NCI-H2029 treated with DMSO at 0.1 percent for 48 hours (cell line): Measurements from ENCODE around the gene KIF7.
"Not testable (repeated sequence)": the region's sequence is repeated elsewhere in the genome, so short reads cannot be mapped to it uniquely, and the experiment has no call there.

ENCODE experiments used
- DNase-seq: peaks from one replicate; lab custom pipeline; 2025; lab: John Stamatoyannopoulos, UW

The KIF7 gene

DNA sequence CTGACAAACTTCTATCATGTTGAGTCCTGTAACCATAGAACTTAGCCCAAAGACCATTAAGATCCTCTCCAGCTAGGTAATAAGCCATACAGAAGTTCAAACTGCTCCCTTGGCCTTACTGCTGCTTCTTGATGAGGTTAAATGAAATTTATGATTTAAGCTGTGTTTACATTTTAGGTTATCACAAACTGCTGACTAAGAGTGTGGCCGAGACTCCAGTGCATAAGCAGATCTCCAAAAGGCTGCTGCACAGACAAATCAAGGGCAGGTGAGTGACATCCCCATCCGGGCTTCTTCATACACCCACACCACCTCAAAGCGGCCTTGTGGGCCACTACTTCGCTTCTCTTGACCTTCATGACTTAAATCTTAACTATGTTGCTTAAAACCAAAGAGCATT, 39.0 kb downstream of the KIF7 start:
- DNase-seq, result no peak

DNA sequence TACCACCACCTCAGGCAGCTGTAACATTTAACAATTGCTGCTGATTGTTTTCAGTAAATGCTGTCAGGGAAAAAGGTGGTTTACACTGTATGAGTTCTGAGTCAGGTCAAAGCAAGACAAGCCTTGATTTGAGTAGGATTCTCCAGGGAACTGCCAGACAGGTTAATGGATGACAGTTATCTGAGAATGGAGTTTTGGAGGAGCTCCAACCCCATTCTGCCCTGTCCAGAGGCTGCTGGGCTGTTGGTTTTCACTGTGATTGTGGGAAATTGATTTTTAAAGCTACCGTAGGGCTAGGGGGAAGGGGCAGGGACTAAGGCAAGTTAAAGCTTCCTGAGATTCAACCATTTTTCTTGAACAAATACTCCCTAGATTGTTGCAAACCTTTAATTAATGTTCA, 40.1 kb downstream of the KIF7 start:
- no peak for DNase-seq

DNA sequence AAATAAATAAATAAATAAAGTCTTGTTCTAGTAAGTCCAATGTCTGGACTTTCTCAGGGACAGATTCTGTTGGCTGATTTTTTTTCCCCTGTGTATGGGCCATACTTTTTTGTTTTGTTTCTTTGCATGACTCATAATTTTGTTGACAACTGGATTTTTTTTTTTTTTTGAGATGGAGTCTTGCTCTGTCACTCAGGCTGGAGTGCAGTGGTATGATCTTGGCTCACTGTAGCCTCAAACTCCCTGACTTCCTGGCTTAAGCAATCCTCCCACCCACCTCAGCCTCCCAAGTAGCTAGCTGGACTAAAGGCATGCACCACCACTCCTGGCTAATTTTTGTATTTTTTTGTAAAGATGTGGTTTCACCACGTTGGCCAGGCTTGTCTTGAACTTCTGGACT, 41.1 kb downstream of the KIF7 start:
- DNase-seq, result no peak

- no peak for DNase-seq
These were observed 42.2 kb downstream of the KIF7 start for GRCh38 chr15:89613031-89613430.

DNA sequence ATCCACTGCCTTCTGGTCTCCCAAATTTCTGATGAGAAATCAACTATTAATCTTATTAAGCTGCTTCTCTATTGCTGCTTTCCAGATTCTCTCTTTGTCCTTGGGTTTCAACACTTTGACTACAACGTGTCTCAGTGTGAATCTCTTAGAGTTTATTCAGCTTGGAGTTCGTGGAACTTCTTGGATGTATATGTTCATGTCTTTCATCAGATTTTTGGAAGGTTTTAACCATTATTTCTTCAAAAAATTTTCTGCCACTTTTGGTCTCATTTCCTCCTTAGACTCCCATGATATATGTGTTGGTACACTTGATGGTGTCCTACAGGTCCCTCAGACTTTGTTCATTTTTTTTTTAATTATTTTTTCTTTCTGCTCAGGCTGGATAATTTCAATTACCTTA, 44.0 kb downstream of the KIF7 start:
- no peak for DNase-seq

DNA sequence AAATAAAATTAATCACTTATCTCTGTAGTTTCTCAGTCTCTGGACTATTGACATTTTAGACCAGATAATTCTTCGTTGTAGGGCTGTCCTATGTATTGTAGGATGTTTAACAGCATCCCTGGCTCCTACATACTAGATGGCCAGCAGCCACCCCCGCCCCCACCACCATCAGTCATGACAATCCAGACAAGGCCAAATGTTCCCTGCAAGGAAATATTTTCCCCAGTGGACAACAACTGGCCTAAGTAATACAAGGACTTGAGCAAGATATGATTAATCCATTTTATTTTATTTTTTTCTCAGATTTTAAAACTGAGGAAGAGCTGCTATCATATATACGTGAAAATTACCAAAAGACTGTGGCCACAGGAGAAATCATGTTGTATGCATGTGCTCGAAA, 56.2 kb downstream of the KIF7 start:
- no peak for DNase-seq

DNA sequence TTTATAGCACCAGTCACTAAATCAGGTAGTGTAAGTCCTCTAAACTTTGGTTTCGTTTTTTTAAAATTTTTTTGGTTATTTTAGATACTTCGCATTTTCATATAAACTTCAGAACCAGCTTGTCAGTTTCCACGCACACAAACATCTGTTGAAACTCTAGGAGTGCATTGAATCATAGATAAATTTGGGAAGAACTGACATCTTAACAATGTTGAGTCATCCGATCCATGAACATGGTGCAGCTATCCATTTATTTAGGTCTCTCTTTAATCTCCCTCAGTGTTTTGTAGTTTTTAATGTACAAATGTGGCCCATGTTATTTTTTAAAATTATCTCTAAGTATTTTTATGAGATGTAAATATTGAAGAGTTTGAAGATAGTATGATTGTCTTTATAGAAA, 62.2 kb downstream of the KIF7 start:
- no peak for DNase-seq

DNA sequence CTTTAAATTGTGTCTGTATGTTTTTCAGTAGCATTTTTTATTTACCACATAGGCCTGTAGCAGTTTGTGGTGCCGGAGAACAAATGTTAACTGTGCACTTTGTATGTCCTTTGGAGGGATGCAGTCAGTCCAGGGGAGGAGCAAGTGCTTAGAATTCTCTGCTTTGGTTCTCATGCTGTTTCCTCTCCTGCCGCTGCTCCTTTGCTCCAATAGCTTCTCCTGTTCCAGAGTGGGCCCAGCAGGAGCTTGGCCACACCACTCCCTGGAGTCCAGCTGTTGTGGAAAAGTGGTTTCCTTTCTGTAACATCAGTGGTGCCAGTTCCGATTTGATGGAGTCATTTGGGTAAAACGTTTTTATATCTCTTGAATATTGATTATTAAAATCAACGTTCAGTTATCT, 63.4 kb downstream of the KIF7 start:
- DNase-seq, result no peak

GRCh38 chr15:89587955-89588354, 67.3 kb downstream of the KIF7 start:
- no peak for DNase-seq

GRCh38 chr15:89586651-89587050, 68.6 kb downstream of the KIF7 start:
- no peak for DNase-seq

- DNase-seq, result not testable (repeated sequence)
These were observed 74.5 kb downstream of the KIF7 start for GRCh38 chr15:89580747-89581146.

- DNase-seq, result no peak
These were observed 77.1 kb downstream of the KIF7 start for GRCh38 chr15:89578146-89578545.
